Measurements from ENCODE around the gene FCHSD2. TPM values are rescaled to one million over a fixed set of nuclear protein-coding genes. Genes with fewer than 3 reads are reported as not detected.
A peak's percentile ranks its signal among the peaks of the same experiment; 100 is the strongest.

The FCHSD2 gene
- total RNA-seq, 1 experiment from 2014 or later = 7.1 TPM

GRCh38 chr11:72930008-72930407, 212.1 kb downstream of the FCHSD2 start:
- DNase-seq = peak; percentile 37
- CTCF ChIA-PET = no interaction called here
- Histone ChIP-seq H4K20me1 (ENCODE audit: low read length) (no peaks in the 10 kb centered on the region), H3K27me3 (ENCODE audit: low read length) (no peaks in the 10 kb centered on the region), H3K27ac (ENCODE audit: low read length) (no peak overlapping the region), H3F3A (ENCODE audit: low read length, unreplicated experiment) (no peaks in the 10 kb centered on the region), H3K4me3 (ENCODE audit: low read length) (no peak overlapping the region), H3K36me3 (ENCODE audit: low read depth, low read length) (no peaks in the 10 kb centered on the region), H3K9me3 (ENCODE audit: low read length) (no peaks in the 10 kb centered on the region), H3K9ac (ENCODE audit: low read length) (no peak overlapping the region), H2AFZ (ENCODE audit: low read length) (no peak overlapping the region), H3K4me1 (ENCODE audit: insufficient read depth, low read length) (peaks cover 6% of the 10 kb centered on the region), H3K79me2 (ENCODE audit: low read length) (no peaks in the 10 kb centered on the region), H3K9me2 (replicated peaks; ENCODE audit: low read length) (no peaks in the 10 kb centered on the region), H3K4me2 (ENCODE audit: low read length) (no peak overlapping the region)
- BruUV-seq (replicated peaks) = no TSS peak
- intact Hi-C loops (cut with micrococcal nuclease) = no loop called here
- POLR2A ChIA-PET (ENCODE audit: unreplicated experiment) = no interaction called here
- peak; percentile 43; the same call in 1 of the 2 replicates for ATAC-seq
- no peak for TF ChIP-seq EZH2 (IDR thresholded peaks at IDR 0.05; ENCODE audit: low read length, unreplicated experiment)

DNA sequence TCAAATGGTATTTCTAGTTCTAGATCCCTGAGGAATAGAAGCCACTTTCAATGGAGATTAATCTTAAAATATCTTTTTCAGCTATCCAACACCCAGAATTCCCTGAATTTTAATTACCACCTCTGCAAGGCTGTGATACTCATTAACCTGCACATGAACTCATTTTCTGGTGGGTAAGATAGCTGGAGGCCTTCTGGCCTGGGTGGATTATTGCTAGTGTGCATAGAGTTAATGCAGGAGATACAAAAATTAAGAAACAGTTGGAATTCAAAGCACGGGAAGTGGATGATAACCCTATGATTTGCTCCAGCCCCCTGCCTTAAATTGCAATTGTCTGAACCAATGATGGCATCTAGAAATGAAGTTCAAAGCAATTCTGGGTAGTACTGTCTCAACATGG, 212.9 kb downstream of the FCHSD2 start:
- Histone ChIP-seq H3K9me3 (ENCODE audit: low read length) (no peaks in the 10 kb centered on the region), H3K36me3 (ENCODE audit: low read depth, low read length) (no peaks in the 10 kb centered on the region), H3K9me2 (replicated peaks; ENCODE audit: low read length) (no peaks in the 10 kb centered on the region), H3K79me2 (ENCODE audit: low read length) (no peaks in the 10 kb centered on the region), H3K27me3 (ENCODE audit: low read length) (no peaks in the 10 kb centered on the region), H3K4me1 (ENCODE audit: insufficient read depth, low read length) (peaks cover 6% of the 10 kb centered on the region), H3K4me2 (ENCODE audit: low read length) (no peak overlapping the region), H3K4me3 (ENCODE audit: low read length) (no peak overlapping the region), H3K27ac (ENCODE audit: low read length) (no peak overlapping the region), H3K9ac (ENCODE audit: low read length) (no peak overlapping the region), H2AFZ (ENCODE audit: low read length) (no peak overlapping the region), H3F3A (ENCODE audit: low read length, unreplicated experiment) (no peaks in the 10 kb centered on the region), H4K20me1 (ENCODE audit: low read length) (no peaks in the 10 kb centered on the region)
- DNase-seq (no peak), ATAC-seq (no peak)
- POLR2A ChIA-PET (ENCODE audit: unreplicated experiment) = no interaction called here
- CTCF ChIA-PET = no interaction called here
- no TSS peak for BruUV-seq (replicated peaks)
- TF ChIP-seq EZH2 (IDR thresholded peaks at IDR 0.05; ENCODE audit: low read length, unreplicated experiment) = no peak
- no peak for TF ChIP-seq EZH2phosphoT487 (IDR thresholded peaks at IDR 0.05; ENCODE audit: borderline replicate concordance, low read length)
- TF ChIP-seq, protein P1, sequence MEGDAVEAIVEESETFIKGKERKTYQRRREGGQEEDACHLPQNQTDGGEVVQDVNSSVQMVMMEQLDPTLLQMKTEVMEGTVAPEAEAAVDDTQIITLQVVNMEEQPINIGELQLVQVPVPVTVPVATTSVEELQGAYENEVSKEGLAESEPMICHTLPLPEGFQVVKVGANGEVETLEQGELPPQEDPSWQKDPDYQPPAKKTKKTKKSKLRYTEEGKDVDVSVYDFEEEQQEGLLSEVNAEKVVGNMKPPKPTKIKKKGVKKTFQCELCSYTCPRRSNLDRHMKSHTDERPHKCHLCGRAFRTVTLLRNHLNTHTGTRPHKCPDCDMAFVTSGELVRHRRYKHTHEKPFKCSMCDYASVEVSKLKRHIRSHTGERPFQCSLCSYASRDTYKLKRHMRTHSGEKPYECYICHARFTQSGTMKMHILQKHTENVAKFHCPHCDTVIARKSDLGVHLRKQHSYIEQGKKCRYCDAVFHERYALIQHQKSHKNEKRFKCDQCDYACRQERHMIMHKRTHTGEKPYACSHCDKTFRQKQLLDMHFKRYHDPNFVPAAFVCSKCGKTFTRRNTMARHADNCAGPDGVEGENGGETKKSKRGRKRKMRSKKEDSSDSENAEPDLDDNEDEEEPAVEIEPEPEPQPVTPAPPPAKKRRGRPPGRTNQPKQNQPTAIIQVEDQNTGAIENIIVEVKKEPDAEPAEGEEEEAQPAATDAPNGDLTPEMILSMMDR (conservative IDR thresholded peaks at IDR 0.05; ENCODE audit: low read depth, low read length) = no peak
- intact Hi-C loops (cut with micrococcal nuclease) = loop anchor here (10.0 kb wide), 1 partner anchor 356 kb away; no protein-coding TSS in a partner anchor

GRCh38 chr11:72927380-72927779, 214.7 kb downstream of the FCHSD2 start:
- Histone ChIP-seq H3K79me2 (ENCODE audit: low read length) (no peaks in the 10 kb centered on the region), H3K4me1 (ENCODE audit: insufficient read depth, low read length) (peaks cover 6% of the 10 kb centered on the region), H3K27ac (ENCODE audit: low read length) (no peak overlapping the region), H3K4me3 (ENCODE audit: low read length) (no peak overlapping the region), H3K4me2 (ENCODE audit: low read length) (no peak overlapping the region), H2AFZ (ENCODE audit: low read length) (no peak overlapping the region), H3K9ac (ENCODE audit: low read length) (no peak overlapping the region), H4K20me1 (ENCODE audit: low read length) (no peaks in the 10 kb centered on the region), H3K36me3 (ENCODE audit: low read depth, low read length) (no peaks in the 10 kb centered on the region), H3K9me3 (ENCODE audit: low read length) (no peaks in the 10 kb centered on the region), H3K27me3 (ENCODE audit: low read length) (no peaks in the 10 kb centered on the region), H3K9me2 (replicated peaks; ENCODE audit: low read length) (no peaks in the 10 kb centered on the region), H3F3A (ENCODE audit: low read length, unreplicated experiment) (no peaks in the 10 kb centered on the region)
- no peak for TF ChIP-seq EZH2 (IDR thresholded peaks at IDR 0.05; ENCODE audit: low read length, unreplicated experiment)
- TF ChIP-seq, protein P1 (conservative IDR thresholded peaks at IDR 0.05; ENCODE audit: low read depth, low read length) = no peak
- TF ChIP-seq EZH2phosphoT487 (IDR thresholded peaks at IDR 0.05; ENCODE audit: borderline replicate concordance, low read length) = no peak
- ChIA-PET CTCF (no interaction called here), POLR2A (ENCODE audit: unreplicated experiment) (interaction anchor here (0.7 kb wide), 1 partner anchor 29 kb away, joined by 3 read pairs; no protein-coding TSS in a partner anchor)
- intact Hi-C loops (cut with micrococcal nuclease) = loop anchor here (10.0 kb wide), 1 partner anchor 357 kb away; no protein-coding TSS in a partner anchor
- no peak for ATAC-seq
- BruUV-seq (replicated peaks) = no TSS peak
- DNase-seq = no peak
